Myocyte (in vitro differentiated cells): ENCODE measurements around the gene ESPNL. TPM values are rescaled to one million over a fixed set of nuclear protein-coding genes. Genes with fewer than 3 reads are reported as not detected.

ENCODE experiments used
- DNase-seq: peaks from one replicate; pipeline ENCODE4 v3.0.0-alpha.2; 2012; ENCODE audit warnings: low read depth
- total RNA-seq: library from RNA; depleted of rRNA; stranded (reverse); fragments of >200 nt; gene quantifications from 2 replicates; pipeline ENCODE4 v1.2.3, GENCODE V29; 2014

Gene ESPNL
- total RNA-seq, 1 donor from 2014 or later: 7.4 TPM

DNA sequence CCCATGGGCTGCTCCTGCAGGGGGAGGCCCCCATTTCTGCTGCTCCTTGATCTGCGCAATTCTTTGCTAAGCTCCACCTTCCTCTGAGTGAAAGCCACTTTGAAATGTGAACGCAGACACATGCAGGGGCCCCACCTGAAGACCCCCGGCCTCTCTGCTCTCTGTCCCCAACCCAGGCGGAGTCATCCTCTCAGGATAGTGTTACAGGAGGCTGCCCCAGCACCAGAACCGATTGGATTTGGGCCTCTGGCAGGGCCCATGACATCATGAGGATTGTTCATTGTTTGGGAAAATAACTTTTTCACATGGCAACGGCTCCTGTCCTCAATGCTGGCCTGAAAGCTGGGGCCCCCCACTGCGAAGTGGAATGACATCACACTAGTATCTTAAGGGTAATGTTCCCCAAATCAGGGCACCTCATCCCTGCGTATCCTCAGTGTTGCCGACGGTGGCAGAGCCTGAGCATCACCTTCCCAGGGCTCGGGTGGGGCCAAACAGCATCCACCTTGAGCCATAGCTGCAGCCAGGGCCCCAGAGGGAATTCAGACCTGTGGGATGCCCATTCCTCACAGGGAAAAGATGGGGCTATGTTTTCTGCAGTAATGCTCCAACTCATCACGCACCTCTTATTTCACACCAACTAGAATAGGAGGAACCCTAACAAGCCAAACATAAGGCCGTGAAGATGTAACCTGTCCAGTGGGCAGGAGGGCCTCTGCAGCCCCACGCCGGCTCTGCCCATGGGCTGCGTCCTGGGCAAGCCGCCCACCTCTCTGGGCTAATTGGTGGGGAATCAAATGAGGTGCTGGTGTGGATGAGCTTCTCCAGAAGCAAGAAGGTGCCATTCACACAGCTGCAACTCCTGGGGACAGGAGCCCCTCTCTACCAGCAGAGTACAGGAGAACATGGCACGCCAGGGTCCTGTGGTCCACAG is 55.9 kb downstream of the ESPNL start:
- no peak for DNase-seq

DNA sequence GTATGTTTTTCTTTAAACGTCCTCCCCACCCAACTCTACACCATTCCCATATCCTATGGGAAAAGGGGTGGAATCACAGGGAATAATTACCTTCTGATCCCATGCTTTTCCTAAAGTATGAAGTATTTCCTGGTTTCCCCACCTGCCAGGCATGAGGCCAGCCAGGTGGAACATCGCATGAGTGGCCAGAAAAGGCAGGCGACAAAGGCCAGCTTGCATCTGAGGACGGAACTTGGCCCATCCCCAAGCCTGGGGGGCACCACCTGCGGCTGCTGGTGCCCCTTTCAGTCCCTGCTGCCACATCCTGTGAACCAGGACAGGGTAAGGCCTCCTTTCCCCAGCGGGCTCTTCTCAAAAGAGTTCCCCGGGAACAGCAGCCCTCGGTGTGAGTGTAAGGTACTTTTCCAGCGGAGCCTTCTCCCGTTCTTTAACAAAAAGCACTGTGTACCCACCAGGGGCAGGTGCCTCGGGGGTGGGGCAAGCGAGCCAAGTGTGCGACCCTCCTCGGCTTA is 57.4 kb downstream of the ESPNL start:
- DNase-seq: no peak

DNA sequence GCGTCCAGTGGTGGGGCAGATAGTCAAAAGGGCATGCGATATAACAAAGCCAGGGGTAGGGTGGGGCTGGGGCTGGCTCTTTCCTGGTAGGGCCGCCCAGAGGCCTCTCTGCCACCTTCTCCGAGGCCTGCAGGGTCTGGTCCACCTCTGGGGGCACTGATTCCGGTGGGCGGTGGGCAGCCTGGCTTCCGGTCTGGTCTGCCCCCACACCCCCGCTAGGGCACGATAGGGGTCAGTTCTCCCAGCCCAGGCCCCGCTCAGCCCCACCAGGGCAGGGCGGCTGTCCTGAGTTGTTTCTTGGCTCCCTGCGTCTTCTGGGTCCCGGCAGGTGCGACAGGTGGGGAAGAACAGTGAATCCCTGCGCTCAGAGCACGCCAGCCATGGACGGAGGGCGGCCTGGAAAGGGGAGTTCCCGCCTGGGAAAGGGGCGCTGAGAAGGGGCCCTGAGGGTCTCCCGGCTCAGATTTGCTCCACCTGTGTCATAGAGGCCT is 57.9 kb downstream of the ESPNL start:
- no peak for DNase-seq

DNA sequence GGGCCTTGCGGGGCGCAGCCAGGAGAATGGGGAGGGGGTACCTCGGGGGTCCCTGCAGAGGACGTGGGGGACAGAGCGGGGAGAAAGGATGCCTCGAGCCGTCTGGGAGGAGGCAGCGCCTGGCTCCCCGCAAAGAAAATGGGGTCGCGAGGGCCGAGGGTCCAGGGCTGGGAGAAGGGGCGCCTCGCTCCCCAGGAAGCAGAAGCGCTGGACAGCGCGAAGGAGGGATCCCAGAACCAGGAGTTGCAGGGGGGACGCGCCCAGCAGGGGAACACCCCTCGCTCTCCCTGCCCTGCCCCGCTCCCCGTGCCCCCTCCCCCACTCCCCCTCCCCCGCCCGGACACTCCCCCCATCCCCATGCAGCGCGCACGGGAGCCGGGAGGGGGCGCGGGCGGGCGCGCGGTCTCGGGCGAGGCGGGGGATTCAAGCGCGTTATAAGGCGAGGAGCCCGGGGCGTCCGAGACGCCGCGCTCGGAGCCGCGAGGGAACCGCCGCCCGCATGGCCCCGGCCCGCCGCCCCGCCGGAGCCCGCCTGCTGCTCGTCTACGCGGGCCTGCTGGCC is 58.5 kb downstream of the ESPNL start, which contains the start of gene ERFE:
TSS of gene ERFE (plus strand) at position 462 of the 562 bp plus-strand sequence. CDS start at position 500, 38 bp downstream.
- peak; percentile 58 for DNase-seq

DNA sequence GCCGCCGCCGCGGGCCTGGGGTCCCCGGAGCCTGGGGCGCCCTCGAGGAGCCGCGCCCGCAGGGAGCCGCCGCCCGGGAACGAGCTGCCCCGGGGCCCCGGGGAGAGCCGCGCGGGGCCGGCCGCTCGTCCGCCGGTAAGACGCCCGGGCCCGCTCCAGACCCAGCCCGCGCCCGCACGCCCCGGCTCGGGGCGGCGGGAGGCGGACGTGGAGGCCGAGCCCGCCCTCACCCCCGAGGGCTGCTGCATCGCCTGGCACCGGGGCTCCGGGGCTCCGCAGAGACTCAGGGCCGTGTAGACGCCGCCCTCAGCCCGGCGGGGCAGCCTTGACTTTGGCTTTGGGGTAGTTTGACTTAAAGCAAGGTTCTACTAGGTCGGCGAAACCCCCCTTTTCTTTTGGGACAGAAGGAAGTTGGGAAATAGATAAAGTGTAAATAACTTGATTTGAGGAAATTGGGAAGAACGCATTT is 59.0 kb downstream of the ESPNL start:
- DNase-seq: no peak

DNA sequence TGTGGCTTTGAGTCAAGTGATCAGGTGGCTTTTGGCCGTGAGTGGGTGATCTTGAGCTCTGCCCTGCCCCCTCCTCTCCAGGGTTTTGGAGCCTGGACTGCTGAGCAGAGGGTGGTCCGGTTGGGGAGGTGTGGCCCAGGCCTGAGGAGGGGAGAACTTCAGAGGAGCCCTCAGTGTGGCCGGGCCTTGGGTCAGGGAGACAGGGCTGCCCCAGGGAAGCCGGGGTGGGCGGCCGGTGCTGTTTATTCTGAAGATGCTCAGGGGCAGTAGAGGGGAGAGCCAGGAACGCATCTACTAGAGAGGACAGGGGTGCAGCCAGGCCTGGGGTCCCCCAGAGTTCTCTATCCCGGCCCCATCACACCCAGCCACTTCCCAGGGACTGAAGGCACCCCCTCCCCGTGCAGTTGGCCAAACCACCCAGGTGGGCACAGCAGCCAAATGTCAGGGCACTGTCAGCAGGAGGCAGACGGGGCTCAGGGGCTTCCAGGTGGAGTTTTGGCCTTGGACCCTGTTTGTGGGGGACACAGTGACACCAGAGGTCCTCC is 59.6 kb downstream of the ESPNL start:
- DNase-seq: no peak

DNA sequence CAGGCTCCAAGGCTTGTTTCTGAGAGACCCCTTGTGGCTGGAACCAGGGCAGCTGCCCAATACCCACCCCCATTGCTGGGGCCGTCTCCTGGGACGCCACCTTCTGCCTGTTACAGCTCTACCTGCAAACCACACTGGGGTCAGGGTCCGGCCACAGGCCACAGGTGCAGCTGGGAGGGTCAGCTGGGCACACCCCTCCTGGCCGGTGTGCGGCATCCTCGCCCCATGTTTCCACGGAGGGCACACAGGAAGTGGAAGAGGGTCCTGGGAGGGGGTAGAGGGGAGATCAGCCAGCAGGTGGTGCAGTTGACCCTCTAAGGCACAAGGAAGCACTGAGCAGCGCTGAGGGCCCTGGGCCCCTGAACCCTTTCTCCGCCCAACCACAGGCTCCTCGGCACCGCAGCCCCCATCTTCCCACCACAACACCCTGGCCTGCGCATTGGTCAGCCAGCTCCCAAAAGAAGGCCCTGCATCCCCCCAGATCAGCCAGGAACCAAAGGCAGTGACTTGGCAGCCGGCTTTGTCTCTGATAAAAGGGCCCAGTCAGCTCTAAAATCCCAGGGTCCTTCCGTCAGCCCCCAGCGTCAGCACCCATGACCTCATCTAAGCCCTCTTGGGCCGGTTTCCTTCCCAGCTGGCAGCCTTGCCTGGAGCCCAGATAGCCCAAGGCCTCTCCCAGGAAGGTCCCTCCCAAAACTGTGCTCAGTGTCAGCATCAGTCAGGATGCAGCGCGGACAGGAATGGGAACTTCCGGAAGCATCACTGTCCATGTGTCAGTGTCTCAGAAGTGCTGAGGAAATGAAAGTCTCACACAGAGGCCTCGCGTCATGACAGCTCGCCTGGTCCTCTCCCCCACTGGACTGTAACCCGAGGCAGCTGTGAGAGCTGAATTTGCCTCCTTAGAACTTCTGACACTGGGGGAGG is 60.3 kb downstream of the ESPNL start:
- DNase-seq: no peak

DNA sequence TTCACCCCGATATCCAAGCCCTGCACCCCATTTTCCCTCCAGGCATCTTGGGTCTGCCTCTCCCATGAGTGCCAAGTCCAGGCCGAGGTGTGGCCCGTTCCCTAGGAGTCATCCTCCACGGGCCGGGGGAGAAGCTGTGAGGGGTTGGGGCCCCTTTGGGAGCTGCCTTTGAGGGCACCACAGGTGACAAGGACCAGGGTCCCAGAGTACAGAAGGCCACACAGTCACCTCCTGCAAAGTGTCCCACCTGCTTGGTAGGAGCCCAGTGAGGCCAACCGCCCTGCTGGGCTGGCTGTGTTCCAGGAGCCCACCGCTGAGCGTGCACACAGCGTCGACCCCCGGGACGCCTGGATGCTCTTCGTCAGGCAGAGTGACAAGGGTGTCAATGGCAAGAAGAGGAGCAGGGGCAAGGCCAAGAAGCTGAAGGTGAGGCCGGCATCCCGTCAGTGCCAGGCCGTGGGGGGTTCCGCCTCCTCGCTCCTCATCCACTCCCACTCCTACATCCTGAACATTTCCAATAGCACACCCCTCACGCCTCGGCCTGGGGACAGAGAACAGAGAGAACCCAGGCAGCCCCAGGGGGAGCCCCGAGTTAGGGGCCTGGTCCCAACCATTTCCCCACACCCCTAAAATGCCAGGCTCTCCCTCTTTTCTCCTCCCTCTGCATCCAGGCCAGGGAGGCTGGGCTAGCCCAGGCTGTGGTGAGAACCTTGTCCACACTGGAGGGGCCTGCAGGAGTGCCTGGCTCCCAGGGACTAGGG is 61.3 kb downstream of the ESPNL start:
- no peak for DNase-seq

DNA sequence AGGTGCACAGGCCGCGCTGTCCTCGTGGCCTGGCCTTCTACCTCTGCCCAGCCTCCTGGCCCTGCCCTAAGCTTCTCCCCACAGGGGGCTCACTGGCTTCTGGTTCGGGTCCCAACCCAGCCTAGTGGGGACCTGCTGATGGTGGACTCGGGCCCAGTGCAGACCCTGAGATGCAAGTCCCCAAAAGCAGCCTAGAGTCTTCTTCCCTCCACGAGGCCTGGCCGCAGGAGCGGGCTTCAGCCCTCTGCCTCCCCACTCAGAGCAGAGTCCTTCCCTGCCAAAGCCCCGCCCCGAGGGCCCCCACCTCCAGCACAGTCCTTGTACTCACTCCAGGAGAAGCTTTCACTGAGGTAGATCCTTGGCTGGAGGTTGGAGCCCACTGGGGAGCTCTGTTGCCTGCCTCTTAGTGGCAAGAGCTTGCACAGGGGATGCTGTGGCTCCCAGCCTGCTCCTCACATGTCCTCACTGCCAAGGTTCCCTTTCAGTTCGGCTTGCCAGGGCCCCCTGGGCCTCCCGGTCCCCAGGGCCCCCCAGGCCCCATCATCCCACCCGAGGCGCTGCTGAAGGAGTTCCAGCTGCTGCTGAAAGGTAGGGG is 62.2 kb downstream of the ESPNL start:
- DNase-seq: no peak

DNA sequence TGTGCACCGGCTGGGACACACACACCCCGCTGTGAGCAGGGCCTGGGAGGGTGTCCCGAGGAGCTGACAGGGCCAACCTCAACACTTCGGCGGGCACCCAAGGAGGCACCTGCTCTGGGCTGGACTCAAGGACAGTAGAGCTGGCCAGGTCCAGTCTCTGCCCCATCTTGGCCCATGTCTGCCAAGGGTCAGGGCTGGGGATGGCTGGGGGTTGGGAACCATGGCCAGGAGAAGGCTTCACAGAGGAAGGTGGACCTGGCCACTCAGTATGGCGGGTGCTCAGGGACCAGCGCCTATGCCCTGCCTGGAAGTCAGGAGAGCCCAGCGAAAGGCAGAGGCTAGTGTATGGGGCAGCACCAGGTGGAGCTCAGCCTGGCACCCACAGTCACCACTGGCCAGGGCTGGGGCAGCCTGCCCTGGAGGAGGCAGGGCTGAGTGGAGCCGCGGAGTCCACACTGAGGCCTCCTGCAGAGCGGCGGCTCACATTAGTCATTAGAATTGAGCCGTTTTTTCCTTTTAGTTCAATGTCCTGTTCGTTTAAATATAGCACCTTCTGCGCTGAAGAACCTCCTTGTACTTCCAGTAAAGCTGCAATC is 62.8 kb downstream of the ESPNL start:
- no peak for DNase-seq

DNA sequence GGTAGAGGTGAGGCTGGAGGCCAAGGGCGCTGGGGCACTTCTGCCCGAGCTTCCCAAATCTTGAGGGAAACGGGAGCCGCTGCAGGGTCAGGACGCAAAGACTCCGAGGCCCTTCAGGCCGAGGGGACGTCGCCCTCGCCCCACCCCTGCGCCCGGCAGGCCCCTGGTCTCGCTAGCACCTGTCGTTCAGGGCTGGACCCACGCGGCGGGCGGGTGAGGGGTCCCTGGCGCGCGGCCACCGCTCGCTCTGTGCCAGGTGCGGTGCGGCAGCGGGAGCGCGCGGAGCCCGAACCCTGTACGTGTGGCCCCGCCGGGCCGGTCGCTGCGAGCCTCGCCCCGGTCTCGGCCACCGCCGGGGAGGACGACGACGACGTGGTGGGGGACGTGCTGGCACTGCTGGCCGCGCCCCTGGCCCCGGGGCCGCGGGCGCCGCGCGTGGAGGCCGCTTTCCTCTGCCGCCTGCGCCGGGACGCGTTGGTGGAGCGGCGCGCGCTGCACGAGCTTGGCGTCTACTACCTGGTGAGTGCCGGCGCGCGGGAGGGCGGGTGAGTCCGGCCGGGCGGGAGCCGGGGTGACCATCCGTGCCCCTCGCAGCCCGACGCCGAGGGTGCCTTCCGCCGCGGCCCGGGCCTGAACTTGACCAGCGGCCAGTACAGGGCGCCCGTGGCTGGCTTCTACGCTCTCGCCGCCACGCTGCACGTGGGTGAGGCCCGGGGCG is 63.5 kb downstream of the ESPNL start:
- no peak for DNase-seq

DNA sequence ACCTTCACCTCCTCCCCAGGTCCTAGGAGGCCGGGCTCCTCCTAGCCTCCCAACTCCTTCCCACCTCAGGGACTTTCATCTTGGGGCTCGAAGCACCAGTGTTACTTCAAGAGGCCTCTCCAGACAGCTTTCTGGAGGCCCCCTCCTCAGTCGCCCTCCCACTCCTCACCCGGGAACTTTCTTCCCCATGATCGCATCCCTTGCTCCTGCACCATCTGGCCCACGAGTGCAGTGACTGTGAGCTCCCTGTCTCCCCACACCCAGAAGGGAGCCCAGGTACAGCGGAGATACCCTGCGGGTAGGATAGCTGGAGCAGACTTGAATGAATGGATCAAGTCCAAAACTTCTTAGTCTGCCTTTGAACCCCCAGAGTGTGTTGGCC is 64.8 kb downstream of the ESPNL start:
- no peak for DNase-seq

DNA sequence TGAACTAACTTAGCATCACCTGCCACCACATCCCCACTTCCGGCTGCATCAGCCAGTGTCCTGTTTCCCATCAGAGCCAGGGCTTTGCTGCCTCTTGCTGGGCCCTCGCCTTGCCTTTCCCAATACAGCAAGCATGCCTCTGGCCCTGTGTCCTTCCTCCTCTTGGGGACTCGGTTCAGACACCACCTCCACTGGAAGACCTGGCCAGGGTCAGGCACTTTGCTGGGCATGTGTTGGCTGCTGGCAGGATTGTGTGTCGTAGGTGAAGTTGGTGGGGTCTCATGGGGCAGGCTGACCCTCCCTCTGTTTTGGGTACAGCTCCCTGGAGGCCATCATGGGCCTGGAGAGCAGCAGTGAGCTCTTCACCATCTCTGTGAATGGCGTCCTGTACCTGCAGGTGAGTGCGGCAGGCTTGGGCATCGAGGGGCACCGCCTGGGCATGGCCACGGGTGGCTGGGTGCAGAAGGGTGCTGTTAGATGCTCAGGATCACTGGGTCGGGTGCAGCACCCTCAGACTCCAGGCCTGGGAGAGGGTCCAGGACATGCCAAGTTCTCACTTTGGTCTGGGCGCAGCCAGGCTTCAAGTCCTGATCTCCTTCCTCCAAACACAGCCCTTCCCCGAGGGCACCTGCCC is 65.3 kb downstream of the ESPNL start:
- no peak for DNase-seq

DNA sequence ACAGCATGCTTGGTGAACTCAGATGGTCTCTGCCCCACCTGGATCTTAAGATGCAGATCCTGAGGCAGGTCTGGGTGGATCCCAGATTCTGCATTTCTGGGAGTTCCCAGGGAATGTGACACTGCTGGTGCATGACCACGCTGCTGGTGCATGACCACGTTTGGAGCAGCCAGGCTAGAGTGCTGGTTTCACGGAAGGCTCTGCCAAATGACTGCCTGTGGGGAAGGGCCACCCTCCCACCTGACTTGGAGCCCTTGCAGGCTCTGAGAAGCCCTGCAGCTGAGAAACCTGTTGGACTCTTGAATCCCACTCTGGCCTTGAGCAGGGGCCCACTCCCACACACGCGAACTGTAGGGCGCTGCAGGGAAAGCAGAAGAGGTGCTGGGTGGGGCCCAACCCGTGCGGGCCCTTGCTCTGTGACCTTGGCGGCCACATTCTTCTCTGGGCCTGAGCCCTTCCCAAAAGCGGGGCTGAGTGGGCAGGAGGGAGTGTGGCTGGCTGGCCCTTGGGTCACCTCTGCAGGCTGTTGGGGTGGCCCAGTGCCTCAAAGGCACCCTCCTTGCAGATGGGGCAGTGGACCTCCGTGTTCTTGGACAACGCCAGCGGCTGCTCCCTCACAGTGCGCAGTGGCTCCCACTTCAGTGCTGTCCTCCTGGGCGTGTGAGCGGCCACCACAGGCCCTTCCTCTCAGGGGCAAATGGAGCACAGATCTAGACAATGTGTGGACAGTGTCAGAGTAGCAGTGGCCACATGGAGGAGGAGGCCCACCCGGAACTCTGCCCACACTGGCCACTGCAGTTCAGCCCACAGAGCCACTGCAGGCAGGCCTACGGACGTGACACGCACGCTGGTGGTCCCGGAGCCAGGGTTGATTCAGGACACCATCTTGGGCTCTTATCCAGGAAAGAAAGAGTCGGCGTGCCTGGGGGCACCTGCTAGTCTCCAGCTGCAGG is 66.5 kb downstream of the ESPNL start:
- DNase-seq: no peak

DNA sequence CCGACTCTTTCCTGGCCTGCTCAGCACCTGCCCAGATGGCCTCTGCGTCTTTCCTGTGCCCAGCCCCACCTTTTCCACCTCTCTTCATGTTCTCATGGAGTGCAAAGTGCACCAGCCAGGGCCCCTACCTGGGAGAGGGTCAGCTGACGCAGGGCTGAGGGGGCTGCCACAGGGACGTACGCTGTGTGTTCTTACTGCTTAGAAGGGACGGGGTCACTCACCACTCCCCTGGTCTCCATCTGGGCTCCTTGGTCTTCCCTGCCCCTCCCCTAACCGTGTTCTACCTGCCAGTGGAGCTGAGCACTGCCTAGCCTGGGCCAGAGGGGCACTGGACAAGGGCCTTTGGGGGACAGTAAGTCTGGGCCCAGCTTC is 67.2 kb downstream of the ESPNL start:
- DNase-seq: no peak

DNA sequence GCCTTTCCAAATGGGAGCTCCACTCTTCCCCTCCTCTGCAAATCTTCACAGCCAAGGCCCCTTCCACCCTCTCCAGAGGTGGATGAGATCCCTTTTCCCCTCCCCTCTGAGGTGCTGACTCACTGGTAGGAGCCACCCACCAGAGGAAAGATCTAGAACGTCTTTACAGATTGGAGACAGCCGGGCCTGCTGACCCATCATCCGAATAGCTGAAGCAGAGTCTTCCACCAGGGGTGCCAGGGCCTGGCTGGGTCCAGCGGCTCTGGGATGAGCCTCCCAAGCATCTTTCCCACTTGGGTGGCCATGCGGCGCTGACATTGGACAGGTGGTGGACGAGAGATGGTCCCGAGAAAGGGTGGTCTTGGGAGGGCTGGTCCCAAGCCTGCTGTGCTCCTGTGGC is 67.6 kb downstream of the ESPNL start:
- no peak for DNase-seq
